Colonic mucosa (tissue), 4 donors: Measurements from ENCODE around the gene KNTC1. TPM values are rescaled to one million over a fixed set of nuclear protein-coding genes. Genes with fewer than 3 reads are reported as not detected.
"Not testable (repeated sequence)": the region's sequence is repeated elsewhere in the genome, so short reads cannot be mapped to it uniquely, and the experiment has no call there.

ENCODE experiments used
- DNase-seq: peaks from one replicate; pipeline ENCODE4 v3.0.0-alpha.2; 2020
- H3K27ac ChIP-seq: fragments of 200-600 bp; one replicate; pipeline ENCODE4 v1.8.0; 2021
- H3K27me3 ChIP-seq: fragments of 200-600 bp; one replicate; pipeline ENCODE4 v1.8.0; 2021
- H3K36me3 ChIP-seq: fragments of 200-600 bp; one replicate; pipeline ENCODE4 v1.8.0; 2021
- H3K4me1 ChIP-seq: fragments of 200-600 bp; one replicate; pipeline ENCODE4 v1.8.0; 2021; ENCODE audit warnings: mild to moderate bottlenecking
- H3K4me3 ChIP-seq: fragments of 200-600 bp; one replicate; pipeline ENCODE4 v1.8.0; 2021
- H3K9ac ChIP-seq, 2 donors: one replicate each; pipeline ENCODE4 v1.7.0; 2013; ENCODE audit warnings: control low read depth in 2 of 2, low read depth in 2 of 2, low read length in 2 of 2
- H3K9me3 ChIP-seq: fragments of 200-600 bp; one replicate; pipeline ENCODE4 v1.8.0; 2021
- CTCF ChIP-seq: fragments of 200-600 bp; IDR thresholded peaks from one replicate; pipeline ENCODE4 v1.8.0; 2022; ENCODE audit warnings: antibody characterized with exemption, mild to moderate bottlenecking
- intact Hi-C: fragments of 100-400 bp; cut with DNase I; formaldehyde crosslinking; loops from one replicate; pipeline ENCODE4 v1.14.1; 2022
- total RNA-seq, 2 donors: library from RNA; stranded (reverse); fragmentation: NEBNext Ultra II Directional in 1 of 2; extraction: Animal tissue kit (Norgen Biotek cat#: 25700) in 1 of 2; gene quantifications; one replicate each; pipeline ENCODE4 v1.2.1, GENCODE V29; 2021
- donor health status: healthy.
- donor health status: DM: no; HTN: no; CAD: no.
- donor health status: DM: no; HTN: no; CAD: no.

The KNTC1 gene
- total RNA-seq, 2 donors from 2014 or later: 15.1 to 41.2 TPM

- intact Hi-C loops: no loop called here
- Histone ChIP-seq H3K27ac (no peak overlapping the region), H3K36me3 (peaks cover 2% of the 10 kb centered on the region), H3K9ac (no peak overlapping the region), H3K27me3 (no peaks in the 10 kb centered on the region), H3K9me3 (no peaks in the 10 kb centered on the region), H3K4me3 (no peak overlapping the region), H3K4me1 (no peaks in the 10 kb centered on the region)
- TF ChIP-seq CTCF: no peak
- no peak for DNase-seq
Observed at GRCh38 chr12:122486805-122487426, 40.1 kb upstream of the KNTC1 start.

GRCh38 chr12:122487807-122488206, 39.2 kb upstream of the KNTC1 start:
- H3K4me3 ChIP-seq, DNase-seq, H3K9me3 ChIP-seq, H3K4me1 ChIP-seq, H3K27me3 ChIP-seq, H3K27ac ChIP-seq, H3K36me3 ChIP-seq, H3K9ac ChIP-seq, intact Hi-C loops: not testable (repeated sequence)

GRCh38 chr12:122489038-122489437, 38.0 kb upstream of the KNTC1 start:
- Histone ChIP-seq H3K27me3 (no peaks in the 10 kb centered on the region), H3K36me3 (no peaks in the 10 kb centered on the region), H3K9ac (no peak overlapping the region), H3K9me3 (no peaks in the 10 kb centered on the region), H3K4me1 (no peaks in the 10 kb centered on the region), H3K4me3 (no peak overlapping the region), H3K27ac (no peak overlapping the region)
- intact Hi-C loops: no loop called here
- no peak for TF ChIP-seq CTCF
- DNase-seq: no peak

GRCh38 chr12:122491991-122492390, 35.1 kb upstream of the KNTC1 start:
- Histone ChIP-seq H3K36me3 (no peaks in the 10 kb centered on the region), H3K9ac (no peak overlapping the region), H3K9me3 (no peaks in the 10 kb centered on the region), H3K27ac (no peak overlapping the region), H3K27me3 (no peaks in the 10 kb centered on the region), H3K4me1 (no peaks in the 10 kb centered on the region), H3K4me3 (no peak overlapping the region)
- no peak for TF ChIP-seq CTCF
- intact Hi-C loops: no loop called here
- no peak for DNase-seq

- H3K9ac ChIP-seq, H3K4me3 ChIP-seq, H3K27me3 ChIP-seq, DNase-seq, H3K27ac ChIP-seq, intact Hi-C loops, H3K4me1 ChIP-seq, H3K9me3 ChIP-seq, H3K36me3 ChIP-seq: not testable (repeated sequence)
Observed at GRCh38 chr12:122493222-122493621, 33.8 kb upstream of the KNTC1 start.

- no peak for DNase-seq
- H3K9me3 ChIP-seq: no peaks in the 10 kb centered on the region
- intact Hi-C loops: no loop called here
- no peak overlapping the region for H3K27ac ChIP-seq
- peaks cover 3% of the 10 kb centered on the region for H3K4me1 ChIP-seq
- H3K4me3 ChIP-seq: no peak overlapping the region
- H3K27me3 ChIP-seq: no peaks in the 10 kb centered on the region
- H3K9ac ChIP-seq: no peak overlapping the region
- H3K36me3 ChIP-seq: no peaks in the 10 kb centered on the region
- no peak for TF ChIP-seq CTCF
Observed at GRCh38 chr12:122495258-122495657, 31.8 kb upstream of the KNTC1 start.
